Fibroblast of villous mesenchyme (primary cell): Measurements from ENCODE around the gene RAB40C. TPM values are rescaled to one million over a fixed set of nuclear protein-coding genes. Genes with fewer than 3 reads are reported as not detected.
A peak's percentile ranks its signal among the peaks of the same experiment; 100 is the strongest.

ENCODE experiments used
- DNase-seq: peaks from one replicate; pipeline ENCODE4 v3.0.0-alpha.2; 2010; ENCODE audit warnings: low read depth
- H3K4me3 ChIP-seq: 2 replicates; pipeline ENCODE4 v1.5.1; 2011; ENCODE audit warnings: low read depth, mild to moderate bottlenecking, low read length
- CTCF ChIP-seq: IDR thresholded peaks from 2 replicates; pipeline ENCODE4 v1.5.1; 2012; ENCODE audit warnings: low read depth, mild to moderate bottlenecking, low read length; ENCODE audit not compliant: insufficient read depth
- total RNA-seq: library from RNA; depleted of rRNA; stranded (reverse); fragments of >200 nt; gene quantifications from 2 replicates; pipeline ENCODE4 v1.2.3, GENCODE V29; 2012

The RAB40C gene
- total RNA-seq, 1 donor, result 9.9 TPM

GRCh38 chr16:647173-647902 is 57.5 kb downstream of the RAB40C start:
- no peak overlapping the region for H3K4me3 ChIP-seq
- no peak for TF ChIP-seq CTCF
- DNase-seq, result no peak

GRCh38 chr16:648071-648780 is 58.4 kb downstream of the RAB40C start:
- DNase-seq, result no peak
- H3K4me3 ChIP-seq, result peak overlapping the region; percentile 63
- TF ChIP-seq CTCF, result peak; percentile 40

- peak within 1 kb of the TSS; percentile 63 for H3K4me3 ChIP-seq
- DNase-seq, result peak; percentile 92
- no peak for TF ChIP-seq CTCF
Measured at GRCh38 chr16:648781-649589, 59.1 kb downstream of the RAB40C start, which contains the start of gene WDR90. Gene WDR90, plus strand, starts transcription at chr16:649365. Its CDS starts 52 bp downstream, at chr16:649417.

GRCh38 chr16:649631-650030 is 59.8 kb downstream of the RAB40C start:
- DNase-seq, result no peak
- peak overlapping the region; percentile 63 for H3K4me3 ChIP-seq
- TF ChIP-seq CTCF, result no peak

- no peak overlapping the region for H3K4me3 ChIP-seq
- DNase-seq, result no peak
- TF ChIP-seq CTCF, result no peak
Measured at GRCh38 chr16:651844-652243, 62.0 kb downstream of the RAB40C start.

- no peak for TF ChIP-seq CTCF
Measured at GRCh38 chr16:652454-653305, 62.8 kb downstream of the RAB40C start.

More at GRCh38 chr16:652454-653305, 62.8 kb downstream of the RAB40C start:
- H3K4me3 ChIP-seq, result no peak overlapping the region
- DNase-seq, result no peak
